ENCODE data around the gene ATP10A. TPM values are rescaled to one million over a fixed set of nuclear protein-coding genes. Genes with fewer than 3 reads are reported as not detected.

The ATP10A gene
- total and polyA plus RNA-seq, 9 of the 15 experiments (the other 6 are each of a cell fraction or from before 2014, with no cell fraction given) = 0.09 TPM; not detected in 8

- H3K4me3 ChIP-seq = no peak overlapping the region
- H3K36me3 ChIP-seq (ENCODE audit: control insufficient read depth, insufficient read depth, low read length) = no peaks in the 10 kb centered on the region
- H3K9me1 ChIP-seq (ENCODE audit: control insufficient read depth, insufficient read depth, low read length) = no peaks in the 10 kb centered on the region
- POLR2A ChIA-PET = interaction anchor here (0.6 to 1.0 kb wide), 2 partner anchors 9 to 85 kb away, joined by 3 read pairs; no protein-coding TSS in a partner anchor
- H4K20me1 ChIP-seq (replicated peaks; ENCODE audit: control insufficient read depth, insufficient read depth, low read length) = 0 out of 2 replicates have a peak, but pooled peaks cover 3% of the 10 kb centered on the region
- H3K4me1 ChIP-seq (replicated peaks in 1 of 2; ENCODE audit: control insufficient read depth in 2 of 2, insufficient read depth in 2 of 2, low read length in 2 of 2) = no peaks in the 10 kb centered on the region
- no peaks in the 10 kb centered on the region for H3K79me2 ChIP-seq (ENCODE audit: control insufficient read depth, insufficient read depth, low read length)
- no peak overlapping the region for H3K27ac ChIP-seq (ENCODE audit: extremely low read depth, low read depth, low read length)
- H3K27me3 ChIP-seq (ENCODE audit: control insufficient read depth in 2 of 2, insufficient read depth in 2 of 2, low read length in 2 of 2) = peaks cover 7 to 42% of the 10 kb centered on the region in 2 experiments; a peak in 4 of 5 replicates
- H3K9ac ChIP-seq (ENCODE audit: insufficient read depth in 1 of 2, low read depth in 2 of 2, low read length in 2 of 2) = no peak overlapping the region
- no peaks in the 10 kb centered on the region for H3K9me3 ChIP-seq (replicated peaks; ENCODE audit: control insufficient read depth, insufficient read depth, low read depth, low read length)
- DNase-seq (ENCODE audit: extremely low read depth in 1 of 4, low spot score in 3 of 4) = no peak
- WGBS (ENCODE audit: insufficient coverage, low coverage, missing lambda C conversion rate) = 0% methylated on average over 7 of the region's 7 CpGs
- H3K4me2 ChIP-seq (ENCODE audit: insufficient read depth, low read length) = no peak overlapping the region
- BruUV-seq (replicated peaks) = no TSS peak
- intact Hi-C loops (cut with micrococcal nuclease) (no loop called here), in situ Hi-C loops (cut with MboI) (no loop called here)
- H2AFZ ChIP-seq (ENCODE audit: low read depth, low read length) = no peak overlapping the region
- TF ChIP-seq PRDM10 (IDR thresholded peaks at IDR 0.05; ENCODE audit: partially characterized antibody) (no peak), PML (IDR thresholded peaks at IDR 0.05; ENCODE audit: low read length) (no peak), SIN3A (IDR thresholded peaks at IDR 0.05; ENCODE audit: borderline replicate concordance in 2 of 2, control insufficient read depth in 1 of 2, low read depth in 2 of 2, low read length in 2 of 2) (no peak)
- ATAC-seq = no peak
- FAIRE-seq = no peak
- CTCF ChIA-PET (ENCODE audit: low intra/inter-chr PET ratio) = no interaction called here
Measured at GRCh38 chr15:25796395-25796794, 66.7 kb downstream of the ATP10A start.
